GM19035 (cell line): ENCODE data around the gene SRGAP1.

Experiments
- ATAC-seq: cut with Tn5 transposase; IDR thresholded peaks from one replicate; pipeline ENCODE4 v1.9.1; 2021; ENCODE audit not compliant: unreplicated experiment

Gene SRGAP1

GRCh38 chr12:63844391-63845341 lies at the start of gene SRGAP1:
Gene SRGAP1 (plus strand): TSS chr12:63844700. CDS start chr12:63844817, 117 bp downstream.
- ATAC-seq: peak; percentile 3

DNA sequence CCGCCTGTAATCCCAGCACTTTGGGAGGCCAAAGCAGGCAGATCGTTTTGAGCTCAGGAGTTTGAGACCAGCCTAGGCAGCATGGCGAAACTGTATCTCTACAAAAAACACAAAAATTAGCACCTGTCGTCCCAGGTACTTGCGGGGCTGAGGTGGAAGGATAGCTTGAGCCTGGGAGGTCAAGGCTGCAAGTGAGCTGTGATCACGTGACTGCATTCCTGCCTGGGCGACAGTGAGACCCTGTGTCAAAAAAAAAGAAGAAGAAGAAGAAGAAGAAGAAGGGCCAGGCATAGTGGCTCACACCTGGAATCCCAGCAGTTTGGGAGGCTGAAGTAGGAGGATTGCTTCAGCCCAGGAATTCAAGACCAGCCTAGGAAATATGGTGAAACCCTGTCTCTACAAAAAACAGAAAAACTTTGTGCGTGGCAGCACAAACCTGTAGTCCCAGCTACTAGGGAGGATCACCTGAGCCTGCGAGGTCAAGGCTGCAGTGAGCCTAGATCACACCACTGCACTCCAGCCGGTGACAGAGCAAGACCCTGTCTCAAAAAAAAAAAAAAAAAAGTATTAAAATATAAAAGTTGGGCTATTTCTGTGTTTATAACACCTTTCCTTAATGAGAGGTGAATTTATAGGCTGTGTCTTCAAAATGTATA lies 49.3 kb upstream of the SRGAP1 start:
- no peak for ATAC-seq

DNA sequence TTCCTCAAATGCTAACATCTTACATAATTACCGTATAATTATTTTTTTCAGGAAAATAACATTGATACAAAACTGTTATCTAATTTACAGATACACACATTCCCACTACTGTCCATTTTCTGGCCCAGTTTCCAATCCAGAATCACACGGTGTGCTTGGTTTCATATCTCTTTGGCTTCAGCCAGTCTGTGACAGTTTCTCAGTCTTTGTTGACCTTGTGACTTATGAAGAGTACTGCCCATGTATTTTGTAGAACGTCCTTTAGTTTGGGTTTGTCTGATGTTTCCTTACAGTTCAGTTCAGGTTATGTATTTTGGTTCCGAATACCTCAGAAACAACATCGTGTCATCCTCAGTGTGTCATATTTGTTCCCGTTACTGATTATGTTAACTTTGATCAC lies 48.6 kb upstream of the SRGAP1 start:
- ATAC-seq: no peak

DNA sequence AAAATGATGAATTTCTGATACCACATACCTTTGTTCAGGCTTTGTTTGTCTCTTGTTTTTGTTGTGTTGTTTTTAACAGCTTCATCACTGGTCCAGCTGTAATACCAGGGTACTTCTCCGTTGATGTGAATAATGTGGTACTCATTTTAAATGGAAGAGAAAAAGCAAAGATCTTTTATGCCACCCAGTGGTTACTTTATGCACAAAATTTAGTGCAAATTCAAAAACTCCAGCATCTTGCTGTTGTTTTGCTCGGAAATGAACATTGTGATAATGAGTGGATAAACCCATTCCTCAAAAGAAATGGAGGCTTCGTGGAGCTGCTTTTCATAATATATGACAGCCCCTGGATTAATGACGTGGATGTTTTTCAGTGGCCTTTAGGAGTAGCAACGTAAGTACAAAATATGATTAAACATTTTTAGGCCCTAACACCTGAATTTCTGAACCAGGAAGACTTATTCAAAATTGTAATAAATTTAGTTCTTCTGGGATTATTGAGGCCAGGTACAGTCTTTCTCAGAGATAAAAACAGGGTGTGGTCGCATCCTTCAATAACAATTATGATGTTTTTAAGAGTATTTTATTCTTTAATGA lies 42.4 kb upstream of the SRGAP1 start:
- peak; percentile 47 for ATAC-seq

GRCh38 chr12:63804746-63805145 lies 39.8 kb upstream of the SRGAP1 start:
- ATAC-seq: no peak

- ATAC-seq: no peak
These were observed 38.5 kb upstream of the SRGAP1 start for GRCh38 chr12:63805704-63806672.

DNA sequence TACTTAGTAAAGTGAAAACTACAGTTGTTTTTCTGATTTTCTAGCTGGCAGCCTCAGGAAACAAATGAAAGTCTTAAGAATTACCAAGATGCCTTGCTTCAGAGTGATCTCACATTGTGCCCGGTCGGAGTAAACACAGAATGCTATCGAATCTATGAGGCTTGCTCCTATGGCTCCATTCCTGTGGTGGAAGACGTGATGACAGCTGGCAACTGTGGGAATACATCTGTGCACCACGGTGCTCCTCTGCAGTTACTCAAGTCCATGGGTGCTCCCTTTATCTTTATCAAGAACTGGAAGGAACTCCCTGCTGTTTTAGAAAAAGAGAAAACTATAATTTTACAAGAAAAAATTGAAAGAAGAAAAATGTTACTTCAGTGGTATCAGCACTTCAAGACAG lies 35.9 kb upstream of the SRGAP1 start:
- no peak for ATAC-seq

DNA sequence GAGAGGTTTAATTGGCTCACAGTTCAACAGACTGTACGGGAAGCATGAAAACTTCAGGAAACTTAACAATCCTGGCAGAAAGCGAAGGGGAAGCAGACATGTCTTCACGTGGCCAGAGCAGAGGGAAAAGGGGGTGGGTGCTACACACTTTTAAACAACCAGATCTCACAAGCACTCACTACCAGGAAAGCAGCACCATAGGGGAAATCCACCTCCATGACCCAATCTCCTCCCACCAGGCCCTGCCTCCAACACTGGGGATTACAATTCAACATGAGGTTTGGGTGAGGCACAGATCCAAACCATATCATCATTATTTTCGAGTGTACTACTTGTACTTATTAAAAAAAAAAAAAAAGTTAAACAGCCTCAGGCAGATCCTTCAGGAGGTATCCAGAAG lies 34.9 kb upstream of the SRGAP1 start:
- ATAC-seq: no peak

GRCh38 chr12:63811334-63811733 lies 33.2 kb upstream of the SRGAP1 start:
- no peak for ATAC-seq

- no peak for ATAC-seq
These were observed 32.7 kb upstream of the SRGAP1 start for GRCh38 chr12:63811755-63812154.

DNA sequence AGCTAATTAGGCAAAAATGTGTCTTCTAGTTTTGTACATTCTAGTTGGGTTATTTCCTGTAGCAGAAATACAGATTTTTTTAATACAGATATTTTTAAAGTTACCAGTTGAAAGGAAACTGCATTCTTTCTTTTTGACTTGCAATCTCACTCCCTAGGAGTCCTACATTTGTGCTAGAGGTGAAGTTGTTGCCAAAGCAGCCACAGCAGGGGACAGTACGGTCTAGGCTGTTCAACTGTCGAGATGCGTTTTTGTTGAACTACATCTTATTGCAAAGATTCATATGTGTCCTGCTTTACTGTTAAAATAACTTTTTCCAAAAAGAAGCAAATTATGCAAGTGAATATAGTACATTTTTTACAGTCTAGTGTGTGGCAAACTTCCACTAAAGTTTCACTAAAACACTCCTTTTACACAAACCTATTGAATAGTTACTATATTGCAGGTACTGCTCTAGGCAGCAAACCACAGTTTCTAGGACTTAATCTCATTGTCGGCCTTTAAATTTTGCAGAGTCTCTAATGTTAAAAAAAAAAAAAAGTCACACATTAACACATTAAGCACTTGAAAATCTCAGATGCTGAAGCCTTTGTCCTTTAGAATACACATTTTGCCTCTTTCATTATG lies 30.2 kb upstream of the SRGAP1 start:
- ATAC-seq: peak; percentile 28

- ATAC-seq: no peak
These were observed 29.0 kb upstream of the SRGAP1 start for GRCh38 chr12:63815482-63815852.

DNA sequence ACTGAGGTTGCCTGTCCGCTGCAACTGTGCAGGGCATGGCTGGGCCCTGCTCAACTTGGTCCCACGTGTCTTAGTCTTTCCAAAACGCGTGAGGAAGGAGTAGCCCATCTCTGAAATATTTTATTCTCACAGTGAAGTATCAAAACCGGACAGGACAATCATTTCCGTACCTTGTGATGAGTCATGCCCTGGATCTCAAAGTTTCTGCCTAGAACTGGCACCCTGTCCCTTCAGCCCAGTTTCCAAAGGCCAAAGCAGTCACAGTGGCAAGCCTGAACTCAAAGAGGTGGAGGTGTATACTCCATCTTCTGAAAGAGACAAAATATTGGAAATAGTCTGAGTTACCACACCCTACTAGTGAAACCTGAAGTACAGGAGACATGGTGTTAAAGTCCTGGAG lies 28.5 kb upstream of the SRGAP1 start:
- no peak for ATAC-seq

DNA sequence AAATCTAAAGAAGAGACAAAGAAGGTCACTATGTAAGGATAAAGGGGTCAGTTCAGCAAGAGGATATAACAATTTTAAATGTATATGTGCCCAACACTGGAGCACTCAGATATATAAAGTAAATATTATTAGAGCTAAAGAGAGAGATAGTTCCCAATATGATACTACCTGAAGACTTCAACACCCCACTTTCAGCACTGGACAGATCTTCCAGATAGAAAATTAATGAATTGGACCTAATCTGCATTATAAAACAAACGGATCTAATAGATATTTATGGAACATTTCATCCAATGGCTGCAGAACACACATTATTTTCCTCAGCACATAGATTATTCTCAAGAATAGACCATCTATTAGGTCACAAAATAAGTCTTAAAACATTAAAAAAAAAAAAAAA lies 24.1 kb upstream of the SRGAP1 start:
- no peak for ATAC-seq

DNA sequence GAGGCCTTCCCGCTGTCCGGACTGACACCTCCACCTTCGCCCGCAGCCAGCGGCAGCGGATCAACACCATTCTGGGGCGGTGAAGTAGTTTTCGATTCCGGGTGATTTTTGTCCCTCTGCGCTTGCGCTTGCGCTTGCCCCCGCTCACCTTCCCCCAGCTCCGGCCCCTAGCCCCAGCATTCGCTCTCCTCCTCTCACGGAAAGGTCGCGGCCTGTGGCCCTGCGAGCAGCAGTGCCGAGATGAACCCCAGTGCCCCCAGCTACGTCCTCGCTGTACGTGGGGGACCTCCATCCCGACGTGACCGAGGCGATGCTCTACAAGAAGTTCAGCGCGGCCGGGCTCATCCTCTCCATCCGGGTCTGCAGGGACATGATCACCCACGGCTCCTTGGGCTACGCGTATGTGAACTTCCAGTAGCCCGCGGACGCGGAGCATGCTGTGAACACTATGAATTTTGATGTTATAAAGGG lies 22.7 kb upstream of the SRGAP1 start:
- ATAC-seq: no peak

DNA sequence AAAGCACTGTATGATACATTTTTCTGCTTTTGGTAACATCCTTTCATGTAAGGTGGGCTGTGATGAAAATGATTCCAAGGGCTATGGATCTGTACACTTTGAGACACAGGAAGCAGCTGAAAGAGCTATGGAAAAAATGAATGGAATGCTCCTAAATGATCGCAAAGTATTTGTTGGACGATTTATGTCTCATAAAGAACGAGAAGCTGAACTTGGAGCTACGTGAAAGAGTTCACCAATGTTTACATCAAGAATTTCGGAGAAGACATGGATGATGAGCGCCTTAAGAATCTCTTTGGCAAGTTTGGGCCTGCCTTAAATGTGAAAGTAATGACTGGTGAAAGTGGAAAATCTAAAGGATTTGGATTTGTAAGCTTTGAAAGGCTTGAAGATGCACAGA lies 22.1 kb upstream of the SRGAP1 start:
- no peak for ATAC-seq

- ATAC-seq: no peak
These were observed 21.5 kb upstream of the SRGAP1 start for GRCh38 chr12:63823040-63823439.

DNA sequence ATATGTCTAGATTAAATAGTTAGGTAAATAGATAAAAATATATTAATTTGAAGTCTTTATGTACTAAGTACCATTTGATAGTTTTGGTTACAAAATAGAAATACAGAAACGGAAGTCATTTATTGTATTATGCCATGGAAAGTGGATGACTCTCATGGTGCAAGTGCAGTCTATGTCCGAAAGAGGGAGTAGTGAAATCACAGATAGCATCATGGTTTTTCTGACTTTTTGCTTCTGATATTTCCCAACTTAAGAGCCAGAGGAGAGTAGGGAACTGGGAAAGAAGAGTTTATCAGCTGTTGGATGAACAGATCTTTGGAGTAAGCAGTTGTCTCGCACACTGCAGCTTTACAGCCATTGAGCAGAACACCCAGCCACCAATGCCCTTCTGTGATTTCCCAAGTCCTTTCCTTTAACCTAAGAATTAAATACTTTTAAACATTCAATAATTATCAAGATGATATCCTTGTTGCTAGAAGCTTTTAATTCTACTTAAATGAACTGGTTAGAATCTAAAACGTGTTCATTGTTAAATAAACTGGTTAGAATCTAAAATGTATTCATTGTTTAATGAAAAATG lies 18.4 kb upstream of the SRGAP1 start:
- peak; percentile 81 for ATAC-seq

DNA sequence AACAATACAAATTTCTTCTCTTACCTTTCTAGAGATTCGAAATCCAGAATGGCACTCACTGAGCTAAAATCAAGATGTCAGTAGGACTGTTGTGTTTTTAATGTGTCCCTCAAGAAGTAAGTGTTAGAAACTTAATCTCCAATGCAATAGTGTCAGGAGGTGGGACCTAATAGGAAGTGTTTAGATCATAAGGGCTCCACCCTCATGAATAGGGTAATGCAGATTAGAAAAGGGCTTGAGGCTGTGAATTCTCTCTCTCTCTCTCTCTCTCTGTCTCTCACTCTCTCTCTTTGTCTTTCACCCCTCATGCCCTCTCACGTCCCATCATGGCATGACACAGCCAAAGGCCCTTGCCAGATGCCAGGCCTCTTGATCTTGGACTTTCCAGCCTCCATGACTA lies 15.6 kb upstream of the SRGAP1 start:
- ATAC-seq: no peak

- no peak for ATAC-seq
These were observed 8.5 kb upstream of the SRGAP1 start for GRCh38 chr12:63836046-63836445.
